ENCODE measurements around the gene BTK. TPM values are rescaled to one million over a fixed set of nuclear protein-coding genes. Genes with fewer than 3 reads are reported as not detected.

Gene BTK
- not detected in 2 replicates for total RNA-seq (2014; rRNA removed)
- Bru-seq, nascent RNA, result percentile 7 among the genes with signal in this experiment
- percentile 17 among the genes with signal in this experiment for BruChase-seq, experiment 1, labeled RNA remaining after a 6-hour chase
- percentile 19 among the genes with signal in this experiment for BruChase-seq, experiment 2, labeled RNA remaining after a 2-hour chase
- long read RNA-seq, partial matches to known transcripts, result 1 of 1 reads
- long read RNA-seq, other reads (novel, unspliced or antisense), result 0 of 1 reads

DNA sequence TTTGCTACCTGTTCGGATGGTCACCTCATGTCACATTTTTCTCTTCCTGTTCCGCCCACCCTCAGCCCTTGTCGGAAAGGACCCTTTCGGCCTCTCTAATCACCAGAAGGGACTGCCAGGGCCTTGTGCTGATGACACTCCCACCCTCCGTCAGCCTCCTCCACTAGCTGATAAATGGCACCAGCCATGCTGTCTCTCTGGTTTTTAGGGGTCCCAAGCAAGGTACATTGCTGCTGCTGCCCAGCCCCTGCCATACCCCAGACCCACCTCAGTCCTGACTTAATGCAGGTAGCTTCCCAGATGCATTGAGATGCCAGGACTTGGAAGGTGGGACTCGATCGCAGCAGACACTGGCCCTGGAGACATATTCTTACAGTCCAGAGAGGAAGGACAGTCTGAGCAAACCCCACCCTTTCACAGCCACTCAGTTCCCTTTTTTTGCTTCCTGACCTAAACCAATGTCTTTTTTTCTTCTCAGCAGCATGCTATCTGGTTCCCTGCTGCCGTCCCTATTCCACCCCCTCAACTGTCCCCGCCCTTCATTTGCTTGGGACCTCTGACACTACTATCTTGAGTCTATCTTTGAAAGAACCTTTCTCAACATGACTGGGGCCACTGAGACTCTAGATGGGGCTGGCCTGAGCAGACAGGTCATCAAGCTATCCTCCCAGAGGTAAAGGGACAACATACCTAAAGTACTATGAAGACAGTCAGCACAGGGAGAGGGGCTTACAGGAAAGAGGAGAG, at the start of gene BTK:
Gene BTK, minus strand, starts transcription at position 397 of the 747 bp plus-strand sequence. CDS start 10,907 bp downstream, outside the sequence.
- H3K4me2 ChIP-seq (ENCODE audit: low read length), result no peak within 1 kb of the TSS
- H4K20me1 ChIP-seq (ENCODE audit: low read length), result no peaks in the 10 kb centered on the region
- H3K4me1 ChIP-seq (ENCODE audit: insufficient read depth, low read length), result 0 out of 2 replicates have a peak, but pooled peaks cover 5% of the 10 kb centered on the region
- ChIA-PET CTCF (no interaction called here), POLR2A (ENCODE audit: unreplicated experiment) (no interaction called here)
- DNase-seq, result no peak
- H3K9me3 ChIP-seq (ENCODE audit: low read length), result no peaks in the 10 kb centered on the region
- intact Hi-C loops (cut with micrococcal nuclease), result no loop called here
- H3K9me2 ChIP-seq (replicated peaks; ENCODE audit: low read length), result no peaks in the 10 kb centered on the region
- peaks cover 2% of the 10 kb centered on the region for H3K79me2 ChIP-seq (ENCODE audit: low read length)
- no peak for ATAC-seq
- no peak within 1 kb of the TSS for H3K4me3 ChIP-seq (ENCODE audit: low read length)
- TF ChIP-seq, protein P1, sequence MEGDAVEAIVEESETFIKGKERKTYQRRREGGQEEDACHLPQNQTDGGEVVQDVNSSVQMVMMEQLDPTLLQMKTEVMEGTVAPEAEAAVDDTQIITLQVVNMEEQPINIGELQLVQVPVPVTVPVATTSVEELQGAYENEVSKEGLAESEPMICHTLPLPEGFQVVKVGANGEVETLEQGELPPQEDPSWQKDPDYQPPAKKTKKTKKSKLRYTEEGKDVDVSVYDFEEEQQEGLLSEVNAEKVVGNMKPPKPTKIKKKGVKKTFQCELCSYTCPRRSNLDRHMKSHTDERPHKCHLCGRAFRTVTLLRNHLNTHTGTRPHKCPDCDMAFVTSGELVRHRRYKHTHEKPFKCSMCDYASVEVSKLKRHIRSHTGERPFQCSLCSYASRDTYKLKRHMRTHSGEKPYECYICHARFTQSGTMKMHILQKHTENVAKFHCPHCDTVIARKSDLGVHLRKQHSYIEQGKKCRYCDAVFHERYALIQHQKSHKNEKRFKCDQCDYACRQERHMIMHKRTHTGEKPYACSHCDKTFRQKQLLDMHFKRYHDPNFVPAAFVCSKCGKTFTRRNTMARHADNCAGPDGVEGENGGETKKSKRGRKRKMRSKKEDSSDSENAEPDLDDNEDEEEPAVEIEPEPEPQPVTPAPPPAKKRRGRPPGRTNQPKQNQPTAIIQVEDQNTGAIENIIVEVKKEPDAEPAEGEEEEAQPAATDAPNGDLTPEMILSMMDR (conservative IDR thresholded peaks at IDR 0.05; ENCODE audit: low read depth, low read length), result no peak
- TF ChIP-seq EZH2phosphoT487 (IDR thresholded peaks at IDR 0.05; ENCODE audit: borderline replicate concordance, low read length) (no peak), EZH2 (IDR thresholded peaks at IDR 0.05; ENCODE audit: low read length, unreplicated experiment) (no peak)
- no peaks in the 10 kb centered on the region for H3F3A ChIP-seq (ENCODE audit: low read length, unreplicated experiment)
- H3K27me3 ChIP-seq (ENCODE audit: low read length), result no peaks in the 10 kb centered on the region
- BruUV-seq (replicated peaks), result no TSS peak
- H3K9ac ChIP-seq (ENCODE audit: low read length), result no peak within 1 kb of the TSS
- no peaks in the 10 kb centered on the region for H3K36me3 ChIP-seq (ENCODE audit: low read depth, low read length)
- no peak within 1 kb of the TSS for H2AFZ ChIP-seq (ENCODE audit: low read length)
- H3K27ac ChIP-seq (ENCODE audit: low read length), result no peak within 1 kb of the TSS

DNA sequence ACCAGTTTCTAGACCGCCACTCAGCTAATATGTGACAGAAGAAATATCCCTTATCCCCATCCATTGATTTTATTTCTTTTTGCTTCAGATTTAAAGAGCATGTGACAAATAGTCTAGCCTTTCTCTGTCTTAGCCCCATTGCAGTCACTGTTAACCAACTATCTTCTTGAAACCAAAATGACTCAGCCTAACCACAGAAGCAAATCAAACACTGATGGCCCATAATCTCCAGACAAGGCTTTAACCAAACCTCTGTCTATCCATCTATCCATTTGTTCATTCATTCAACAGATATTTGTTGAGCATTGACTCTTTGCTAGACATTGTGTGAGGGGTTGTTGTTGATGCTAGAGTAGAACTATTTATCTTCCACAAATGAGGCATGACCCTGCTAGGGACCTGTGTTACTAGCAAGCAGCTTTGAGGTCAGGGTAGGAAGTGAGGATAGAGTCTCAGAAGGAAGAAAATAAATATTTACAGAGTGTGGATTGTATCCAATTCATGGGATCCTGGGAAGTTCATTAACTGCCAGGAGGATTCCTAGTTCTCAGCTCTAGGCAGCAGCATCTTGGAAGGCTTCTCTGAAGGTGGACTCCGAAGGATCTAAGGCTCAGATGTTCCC, 44.6 kb upstream of the BTK start:
- no TSS peak for BruUV-seq (replicated peaks)
- no peaks in the 10 kb centered on the region for H4K20me1 ChIP-seq (ENCODE audit: low read length)
- TF ChIP-seq EZH2 (IDR thresholded peaks at IDR 0.05; ENCODE audit: low read length, unreplicated experiment) (no peak), EZH2phosphoT487 (IDR thresholded peaks at IDR 0.05; ENCODE audit: borderline replicate concordance, low read length) (no peak)
- TF ChIP-seq, protein P1 (conservative IDR thresholded peaks at IDR 0.05; ENCODE audit: low read depth, low read length), result no peak
- peak; percentile 53; the same call in 1 of the 2 replicates for ATAC-seq
- ChIA-PET POLR2A (ENCODE audit: unreplicated experiment) (no interaction called here), CTCF (no interaction called here)
- no peak overlapping the region for H3K4me3 ChIP-seq (ENCODE audit: low read length)
- no peaks in the 10 kb centered on the region for H3K36me3 ChIP-seq (ENCODE audit: low read depth, low read length)
- H3K4me1 ChIP-seq (ENCODE audit: insufficient read depth, low read length), result peaks cover 13% of the 10 kb centered on the region
- H3K27ac ChIP-seq (ENCODE audit: low read length), result peak overlapping the region; percentile 49
- H2AFZ ChIP-seq (ENCODE audit: low read length), result no peak overlapping the region
- H3K4me2 ChIP-seq (ENCODE audit: low read length), result peak overlapping the region; percentile 41
- H3K27me3 ChIP-seq (ENCODE audit: low read length), result no peaks in the 10 kb centered on the region
- no peaks in the 10 kb centered on the region for H3F3A ChIP-seq (ENCODE audit: low read length, unreplicated experiment)
- no peaks in the 10 kb centered on the region for H3K79me2 ChIP-seq (ENCODE audit: low read length)
- H3K9ac ChIP-seq (ENCODE audit: low read length), result no peak overlapping the region
- intact Hi-C loops (cut with micrococcal nuclease), result no loop called here
- no peaks in the 10 kb centered on the region for H3K9me2 ChIP-seq (replicated peaks; ENCODE audit: low read length)
- no peaks in the 10 kb centered on the region for H3K9me3 ChIP-seq (ENCODE audit: low read length)
- peak; percentile 40 for DNase-seq

All from PC-3 (cell line).